GM21717 (cell line): ENCODE results near the gene CNNM2.
"Not testable (repeated sequence)": the region's sequence is repeated elsewhere in the genome, so short reads cannot be mapped to it uniquely, and the experiment has no call there.

Source experiments
- ATAC-seq: cut with Tn5 transposase; IDR thresholded peaks from one replicate; pipeline ENCODE4 v1.9.1; 2021; ENCODE audit warnings: mild to moderate bottlenecking, moderate library complexity; ENCODE audit not compliant: unreplicated experiment

The CNNM2 gene

GRCh38 chr10:103021900-103022293 is 103.8 kb downstream of the CNNM2 start:
- ATAC-seq, result no peak

- ATAC-seq, result no peak
Observed at GRCh38 chr10:103025696-103026095, 107.6 kb downstream of the CNNM2 start.

GRCh38 chr10:103038570-103038969 is 120.5 kb downstream of the CNNM2 start:
- ATAC-seq, result no peak

GRCh38 chr10:103040418-103040817 is 122.3 kb downstream of the CNNM2 start:
- no peak for ATAC-seq

- ATAC-seq, result no peak
Observed at GRCh38 chr10:103041391-103041790, 123.3 kb downstream of the CNNM2 start.

- no peak for ATAC-seq
Observed at GRCh38 chr10:103042129-103042528, 124.0 kb downstream of the CNNM2 start.

GRCh38 chr10:103042908-103043307 is 124.8 kb downstream of the CNNM2 start:
- ATAC-seq, result no peak

- ATAC-seq, result no peak
Observed at GRCh38 chr10:103044942-103045489, 126.9 kb downstream of the CNNM2 start.

GRCh38 chr10:103045961-103046360 is 127.9 kb downstream of the CNNM2 start:
- ATAC-seq, result no peak

GRCh38 chr10:103047381-103047780 is 129.3 kb downstream of the CNNM2 start:
- ATAC-seq, result no peak

GRCh38 chr10:103049237-103049636 is 131.1 kb downstream of the CNNM2 start:
- no peak for ATAC-seq

GRCh38 chr10:103053659-103054581 is 135.8 kb downstream of the CNNM2 start:
- no peak for ATAC-seq

- ATAC-seq, result no peak
Observed at GRCh38 chr10:103054621-103055020, 136.5 kb downstream of the CNNM2 start.

GRCh38 chr10:103055105-103055504 is 137.0 kb downstream of the CNNM2 start:
- no peak for ATAC-seq

GRCh38 chr10:103058034-103058433 is 139.9 kb downstream of the CNNM2 start:
- no peak for ATAC-seq

- no peak for ATAC-seq
Observed at GRCh38 chr10:103060575-103060974, 142.5 kb downstream of the CNNM2 start.

GRCh38 chr10:103062854-103063590 is 144.9 kb downstream of the CNNM2 start:
- ATAC-seq, result no peak

- no peak for ATAC-seq
Observed at GRCh38 chr10:103064956-103065355, 146.9 kb downstream of the CNNM2 start.

- no peak for ATAC-seq
Observed at GRCh38 chr10:103066141-103067098, 148.3 kb downstream of the CNNM2 start.

GRCh38 chr10:103067099-103067477 is 149.0 kb downstream of the CNNM2 start:
- not testable (repeated sequence) for ATAC-seq

GRCh38 chr10:103067484-103067883 is 149.4 kb downstream of the CNNM2 start:
- no peak for ATAC-seq
